ENCODE data around the gene LSM5.
A peak's percentile ranks its signal among the peaks of the same experiment; 100 is the strongest.
"Not testable (repeated sequence)": the region's sequence is repeated elsewhere in the genome, so short reads cannot be mapped to it uniquely, and the experiment has no call there.

LSM5 gene

GRCh38 chr7:32501522-32501921 lies 11.3 kb upstream of the LSM5 start:
- no peak for DNase-seq

- peak; percentile 20 for DNase-seq
Observed at GRCh38 chr7:32500922-32501341, 10.8 kb upstream of the LSM5 start.

- DNase-seq = not testable (repeated sequence)
Observed at GRCh38 chr7:32500216-32500615, 10.0 kb upstream of the LSM5 start.

- DNase-seq = not testable (repeated sequence)
Observed at GRCh38 chr7:32499755-32500154, 9.6 kb upstream of the LSM5 start.

- DNase-seq = no peak
Observed at GRCh38 chr7:32496052-32496813, 6.1 kb upstream of the LSM5 start.

GRCh38 chr7:32495298-32496051 lies 5.3 kb upstream of the LSM5 start, which contains the start of gene AVL9:
AVL9 (plus strand) TSS chr7:32495489; CDS start chr7:32495710, 221 bp downstream.
- DNase-seq = peak; percentile 81

- no peak for DNase-seq
Observed at GRCh38 chr7:32494946-32495297, 4.7 kb upstream of the LSM5 start.

- DNase-seq = no peak
Observed at GRCh38 chr7:32489788-32490126, 423 bp downstream of the LSM5 start.

- no peak for DNase-seq
Observed at GRCh38 chr7:32481921-32482320, 8.3 kb downstream of the LSM5 start.

GRCh38 chr7:32481176-32481575 lies 9.0 kb downstream of the LSM5 start:
- DNase-seq = no peak

GRCh38 chr7:32479574-32480200 lies 10.5 kb downstream of the LSM5 start:
- no peak for DNase-seq

- no peak for DNase-seq
Observed at GRCh38 chr7:32477649-32477980, 12.6 kb downstream of the LSM5 start.

- DNase-seq = no peak
Observed at GRCh38 chr7:32476816-32477648, 13.1 kb downstream of the LSM5 start.

- DNase-seq = no peak
Observed at GRCh38 chr7:32474008-32474407, 16.2 kb downstream of the LSM5 start.

- no peak for DNase-seq
Observed at GRCh38 chr7:32472015-32472414, 18.2 kb downstream of the LSM5 start.

- no peak for DNase-seq
Observed at GRCh38 chr7:32470871-32471270, 19.3 kb downstream of the LSM5 start.

- not testable (repeated sequence) for DNase-seq
Observed at GRCh38 chr7:32470004-32470403, 20.2 kb downstream of the LSM5 start.

- DNase-seq = not testable (repeated sequence)
Observed at GRCh38 chr7:32464641-32465416, 25.4 kb downstream of the LSM5 start.

GRCh38 chr7:32462977-32463376 lies 27.2 kb downstream of the LSM5 start:
- DNase-seq = no peak

GRCh38 chr7:32462451-32462850 lies 27.7 kb downstream of the LSM5 start:
- no peak for DNase-seq

- DNase-seq = no peak
Observed at GRCh38 chr7:32461484-32461883, 28.7 kb downstream of the LSM5 start.

- no peak for DNase-seq
Observed at GRCh38 chr7:32459788-32460187, 30.4 kb downstream of the LSM5 start.
